SK-N-MC (cell line): ENCODE results near the gene VAV2.

Experiments used
- EZH2 ChIP-seq: fragments of 200-600 bp; sonication (generic); IDR thresholded peaks from one replicate; pipeline ENCODE4 v1.6.1; 2017; ENCODE audit warnings: antibody characterized with exemption
- POLR2AphosphoS5 ChIP-seq: IDR thresholded peaks from 2 replicates; pipeline ENCODE4 v1.6.1; 2012; ENCODE audit warnings: mild to moderate bottlenecking, low read depth, low read length, borderline replicate concordance

DNA sequence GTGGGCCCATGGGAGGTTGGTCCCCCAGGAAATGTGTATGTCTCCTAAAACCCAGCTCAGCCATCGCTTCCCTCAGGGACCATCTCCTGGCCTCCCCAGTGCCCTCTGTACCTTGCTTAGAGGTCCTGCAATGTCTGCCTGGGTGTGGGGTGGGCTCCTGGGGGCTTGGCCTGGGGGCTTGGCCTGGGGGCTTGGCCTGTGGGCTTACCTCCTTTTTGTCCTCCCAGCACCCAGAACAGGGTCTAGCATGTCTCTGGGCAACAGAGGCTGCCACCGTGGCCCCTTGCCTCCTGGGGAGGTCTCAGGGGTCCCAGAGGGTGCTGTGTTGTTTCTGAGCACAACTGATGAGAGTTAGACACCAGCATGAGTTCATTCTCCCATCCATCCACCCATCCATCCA, 10.7 kb upstream of the VAV2 start:
- TF ChIP-seq POLR2AphosphoS5 (no peak), EZH2 (no peak)
